ENCODE results near the gene PWWP2A. TPM values are rescaled to one million over a fixed set of nuclear protein-coding genes. Genes with fewer than 3 reads are reported as not detected.
"Not testable (repeated sequence)": the region's sequence is repeated elsewhere in the genome, so short reads cannot be mapped to it uniquely, and the experiment has no call there.

PWWP2A gene
- total and polyA plus RNA-seq, 10 of the 15 experiments (the other 5 are each of a cell fraction or from before 2014, with no cell fraction given), result 5.7 to 26.1 (median 17.7) TPM

- Histone ChIP-seq H3K9ac (ENCODE audit: control insufficient read depth, insufficient read depth, low read length) (no peak overlapping the region), H3K27ac (ENCODE audit: control insufficient read depth, insufficient read depth) (no peak overlapping the region), H3K36me3 (ENCODE audit: control insufficient read depth in 2 of 2, insufficient read depth in 2 of 2, low read length in 1 of 2) (no peaks in the 10 kb centered on the region), H2AFZ (ENCODE audit: control insufficient read depth, low read depth, low read length) (no peak overlapping the region), H3K4me2 (ENCODE audit: control insufficient read depth, insufficient read depth) (no peak overlapping the region), H3K79me2 (ENCODE audit: control insufficient read depth, insufficient read depth, low read length) (no peaks in the 10 kb centered on the region), H3K27me3 (replicated peaks in 1 of 2; ENCODE audit: control insufficient read depth in 2 of 2, insufficient read depth in 2 of 2, low read length in 1 of 2) (no peaks in the 10 kb centered on the region), H4K20me1 (ENCODE audit: control insufficient read depth, insufficient read depth) (no peaks in the 10 kb centered on the region), H3K9me3 (replicated peaks; ENCODE audit: control insufficient read depth, insufficient read depth, low read length) (no peaks in the 10 kb centered on the region; the same call in 2 of the 3 replicates), H3K4me3 (no peak overlapping the region), H3K4me1 (ENCODE audit: control insufficient read depth, insufficient read depth, low read length) (peaks cover 28% of the 10 kb centered on the region)
- BruUV-seq (replicated peaks), result no TSS peak
- no peak for ATAC-seq
- no peak for TF ChIP-seq NR2F1 (conservative IDR thresholded peaks at IDR 0.05)
- TF ChIP-seq SMAD5 (IDR thresholded peaks at IDR 0.05; ENCODE audit: low read depth), result no peak
- TF ChIP-seq SMARCA5 (IDR thresholded peaks at IDR 0.05), result no peak
- no peak for TF ChIP-seq BRCA1 (IDR thresholded peaks at IDR 0.05; ENCODE audit: low read depth, low read length)
- TF ChIP-seq POLR2A (IDR thresholded peaks at IDR 0.05; ENCODE audit: low read depth, low read length), result no peak
- TF ChIP-seq NFXL1 (IDR thresholded peaks at IDR 0.05; ENCODE audit: borderline replicate concordance), result no peak
- TF ChIP-seq MEF2A (IDR thresholded peaks at IDR 0.05; ENCODE audit: insufficient read depth, low read depth, low read length), result no peak
- TF ChIP-seq SREBF2 (IDR thresholded peaks at IDR 0.05; ENCODE audit: low read length), result no peak
- no peak for TF ChIP-seq SIX5 (IDR thresholded peaks at IDR 0.05; ENCODE audit: low read depth, low read length, severe bottlenecking)
- TF ChIP-seq ZNF384 (IDR thresholded peaks at IDR 0.05; ENCODE audit: borderline replicate concordance, low read depth, low read length), result no peak
- 77% methylated on average over 3 of the region's 3 CpGs for WGBS (ENCODE audit: insufficient coverage, insufficient replicate concordance, low lambda C conversion rate, missing lambda C conversion rate)
- ChIA-PET CTCF (no interaction called here), POLR2A (no interaction called here), RAD21 (ENCODE audit: unreplicated experiment) (interaction anchor here (1.3 kb wide), 1 partner anchor 9 kb away, joined by 4 read pairs; no protein-coding TSS in a partner anchor), SMC1A (ENCODE audit: uncharacterized antibody, unreplicated experiment) (no interaction called here)
- no peak for FAIRE-seq
- intact Hi-C loops (cut with micrococcal nuclease; ENCODE audit: unreplicated experiment) (no loop called here), in situ Hi-C loops (cut with MboI) (no loop called here)
- DNase-seq (ENCODE audit: low read depth, low spot score), result no peak
Observed at GRCh38 chr5:160150381-160150780, 31.1 kb upstream of the PWWP2A start.

GRCh38 chr5:160144436-160144835, 25.2 kb upstream of the PWWP2A start:
- H3K79me2 ChIP-seq (ENCODE audit: control insufficient read depth, insufficient read depth, low read length); H2AFZ ChIP-seq (ENCODE audit: control insufficient read depth, low read depth, low read length); H3K36me3 ChIP-seq (ENCODE audit: control insufficient read depth in 2 of 2, insufficient read depth in 2 of 2, low read length in 1 of 2); H3K27ac ChIP-seq (ENCODE audit: control insufficient read depth, insufficient read depth); POLR2A ChIA-PET; RAD21 ChIA-PET (ENCODE audit: unreplicated experiment); CTCF ChIA-PET; intact Hi-C loops (cut with micrococcal nuclease; ENCODE audit: unreplicated experiment); H3K4me1 ChIP-seq (ENCODE audit: control insufficient read depth, insufficient read depth, low read length); H3K27me3 ChIP-seq (replicated peaks in 1 of 2; ENCODE audit: control insufficient read depth in 2 of 2, insufficient read depth in 2 of 2, low read length in 1 of 2); FAIRE-seq; H3K4me3 ChIP-seq; DNase-seq (ENCODE audit: low read depth, low spot score); H3K9me3 ChIP-seq (replicated peaks; ENCODE audit: control insufficient read depth, insufficient read depth, low read length); H4K20me1 ChIP-seq (ENCODE audit: control insufficient read depth, insufficient read depth); ATAC-seq; SMC1A ChIA-PET (ENCODE audit: uncharacterized antibody, unreplicated experiment); in situ Hi-C loops (cut with MboI); BruUV-seq (replicated peaks); H3K4me2 ChIP-seq (ENCODE audit: control insufficient read depth, insufficient read depth); H3K9ac ChIP-seq (ENCODE audit: control insufficient read depth, insufficient read depth, low read length): not testable (repeated sequence)
- WGBS (ENCODE audit: insufficient coverage, insufficient replicate concordance, low lambda C conversion rate, missing lambda C conversion rate), result 83% methylated on average over 7 of the region's 7 CpGs

All from GM12878 (cell line).